ENCODE data around the gene POU1F1. TPM values are rescaled to one million over a fixed set of nuclear protein-coding genes. Genes with fewer than 3 reads are reported as not detected.
A peak's percentile ranks its signal among the peaks of the same experiment; 100 is the strongest.

Gene POU1F1
- total RNA-seq, 8 experiments from 2014 or later, result 0.19 TPM; not detected in 7

DNA sequence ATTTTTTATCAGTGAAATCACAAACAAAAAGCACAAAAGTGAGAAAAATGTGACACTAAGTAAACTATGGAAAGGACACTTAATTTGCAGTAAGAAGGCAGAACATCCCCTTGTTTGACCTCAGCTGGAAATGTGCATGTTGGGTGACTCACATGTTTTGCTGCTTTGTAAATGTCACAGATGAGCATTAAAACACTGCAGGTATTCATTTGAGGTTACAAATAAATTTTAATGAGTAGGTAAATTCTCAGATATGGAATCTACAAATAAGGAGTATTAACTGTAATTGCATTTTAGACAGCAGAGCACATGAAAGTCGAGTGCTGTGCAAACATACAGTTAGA, 29.0 kb downstream of the POU1F1 start:
- in situ Hi-C loops (cut with MboI; ENCODE audit: low pct_unique_long_range_greater_than_20kb in 2 of 9, low sequenced_read_pairs in 9 of 9, unreplicated experiment in 9 of 9), result no loop called here
- WGBS, 10 experiments, result 43 to 100% (median 84%) methylated on average over 1 of the region's 1 CpG; no CpG with 5 or more reads in 2 of the 10 experiments
- H3K27ac ChIP-seq, result no peak overlapping the region
- ATAC-seq (replicated peaks in 6 of 8), result peak in 3 of 8 experiments; percentile 28 to 66 (median 30)
- peaks cover 0 to 15% of the 10 kb centered on the region in 2 donors for H3K4me1 ChIP-seq (replicated peaks in 1 of 2)
- no peak overlapping the region for H3K4me3 ChIP-seq

GRCh38 chr3:87246662-87247429, 29.5 kb downstream of the POU1F1 start:
- H3K4me3 ChIP-seq, result no peak overlapping the region
- in situ Hi-C loops (cut with MboI; ENCODE audit: low pct_unique_long_range_greater_than_20kb in 2 of 9, low sequenced_read_pairs in 9 of 9, unreplicated experiment in 9 of 9), result no loop called here
- WGBS, 10 experiments, result 40 to 85% (median 64%) methylated on average over 1 to 3 of the region's 3 CpGs; no CpG with 5 or more reads in 1 of the 10 experiments

DNA sequence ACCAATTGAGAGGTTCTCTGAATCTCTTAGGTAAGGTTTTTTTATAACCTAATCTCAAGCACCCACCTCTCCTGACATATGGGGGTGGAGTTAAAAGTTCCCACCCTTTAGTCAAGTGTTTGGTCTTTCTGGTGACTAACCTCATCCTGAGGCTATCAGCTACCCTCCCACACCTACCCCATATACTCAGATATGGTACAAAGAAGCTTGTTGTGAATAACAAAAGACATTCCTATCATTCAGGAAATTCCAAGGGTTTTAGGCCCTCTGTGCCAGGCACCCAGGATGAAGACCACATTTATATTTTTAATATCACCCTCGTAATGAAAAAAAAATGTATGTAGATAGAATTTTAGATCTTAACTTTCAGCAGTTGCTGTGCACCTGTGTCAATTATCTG, 40.3 kb downstream of the POU1F1 start:
- Histone ChIP-seq H3K27ac (no peak overlapping the region), H3K4me3 (no peak overlapping the region), H3K4me1 (replicated peaks in 1 of 2) (peaks cover 0 to 3% of the 10 kb centered on the region in 2 donors)
- in situ Hi-C loops (cut with MboI; ENCODE audit: low pct_unique_long_range_greater_than_20kb in 2 of 9, low sequenced_read_pairs in 9 of 9, unreplicated experiment in 9 of 9), result no loop called here
- no peak for ATAC-seq (replicated peaks in 6 of 8)
- 100% methylated on average over 1 of the region's 1 CpG; no CpG with 5 or more reads in 6 of the 10 experiments for WGBS, 10 experiments

More at GRCh38 chr3:87246662-87247429, 29.5 kb downstream of the POU1F1 start:
- Histone ChIP-seq H3K4me1 (replicated peaks in 1 of 2) (peaks cover 0 to 15% of the 10 kb centered on the region in 2 donors), H3K27ac (no peak overlapping the region)
- ATAC-seq (replicated peaks in 6 of 8), result peak in 5 of 8 experiments; percentile 18 to 91 (median 37)

GRCh38 chr3:87233805-87234204, 42.6 kb downstream of the POU1F1 start:
- peak in 1 of 8 experiments; percentile 23 for ATAC-seq (replicated peaks in 6 of 8)
- in situ Hi-C loops (cut with MboI; ENCODE audit: low pct_unique_long_range_greater_than_20kb in 2 of 9, low sequenced_read_pairs in 9 of 9, unreplicated experiment in 9 of 9), result no loop called here
- peaks cover 3 to 7% of the 10 kb centered on the region in 2 donors for H3K4me1 ChIP-seq (replicated peaks in 1 of 2)
- no peak overlapping the region for H3K4me3 ChIP-seq
- 60 to 100% (median 100%) methylated on average over 1 of the region's 1 CpG; no CpG with 5 or more reads in 3 of the 10 experiments for WGBS, 10 experiments
- H3K27ac ChIP-seq, result no peak overlapping the region

GRCh38 chr3:87229113-87229512, 47.3 kb downstream of the POU1F1 start:
- H3K4me3 ChIP-seq, result peak overlapping the region in 2 of 5 donors; percentile 93 to 97
- in situ Hi-C loops (cut with MboI; ENCODE audit: low pct_unique_long_range_greater_than_20kb in 2 of 9, low sequenced_read_pairs in 9 of 9, unreplicated experiment in 9 of 9), result no loop called here
- H3K4me1 ChIP-seq (replicated peaks in 1 of 2), result peaks cover 9 to 16% of the 10 kb centered on the region in 2 donors
- H3K27ac ChIP-seq, result no peak overlapping the region
- no peak for ATAC-seq (replicated peaks in 6 of 8)
- 38 to 100% (median 86%) methylated on average over 1 of the region's 1 CpG; no CpG with 5 or more reads in 1 of the 10 experiments for WGBS, 10 experiments

DNA sequence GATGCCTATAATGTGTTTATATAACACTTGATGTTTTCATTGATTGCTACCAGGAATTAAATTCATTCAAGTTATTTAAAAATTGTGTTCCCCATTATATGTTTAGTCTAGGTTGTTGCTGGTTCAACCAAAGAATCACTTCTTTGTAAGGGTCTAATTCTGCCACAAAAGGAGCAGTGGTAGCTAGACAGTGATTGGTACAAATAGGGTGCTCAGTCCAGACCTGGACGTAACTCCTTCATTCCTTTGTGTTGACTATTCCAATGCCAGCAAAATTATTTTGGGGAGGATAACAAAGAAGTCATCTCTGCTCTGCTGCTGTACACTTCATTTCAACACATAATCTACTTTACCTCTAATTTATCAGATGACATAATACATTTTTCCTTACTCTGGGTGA, 48.1 kb downstream of the POU1F1 start:
- Histone ChIP-seq H3K4me3 (peak overlapping the region; percentile 70 to 97 (median 93)), H3K27ac (no peak overlapping the region)
- ATAC-seq (replicated peaks in 6 of 8), result no peak

DNA sequence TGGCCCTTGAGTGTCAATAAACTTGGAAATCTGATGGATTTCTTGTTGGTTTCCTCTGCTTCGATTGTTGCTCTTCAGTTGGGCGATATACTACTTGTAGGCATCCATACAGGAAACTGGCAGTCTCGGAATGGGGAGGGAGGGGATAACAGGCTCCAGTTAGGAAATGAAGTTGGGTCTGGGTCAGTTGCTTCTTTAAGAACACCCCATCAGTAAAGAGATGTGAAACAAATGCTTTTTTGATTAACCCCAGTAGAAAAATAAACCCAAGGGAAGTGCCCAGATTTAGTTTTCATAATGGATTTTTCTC, 48.6 kb downstream of the POU1F1 start:
- 0 to 20% (median 0%) methylated on average over 1 to 3 of the region's 3 CpGs; no CpG with 5 or more reads in 3 of the 10 experiments for WGBS, 10 experiments
- ATAC-seq (replicated peaks in 6 of 8), result peak in 1 of 8 experiments; percentile 3
- Histone ChIP-seq H3K4me1 (replicated peaks in 1 of 2) (peaks cover 9 to 16% of the 10 kb centered on the region in 2 donors), H3K27ac (no peak overlapping the region), H3K4me3 (peak overlapping the region; percentile 70 to 97 (median 93))
- in situ Hi-C loops (cut with MboI; ENCODE audit: low pct_unique_long_range_greater_than_20kb in 2 of 9, low sequenced_read_pairs in 9 of 9, unreplicated experiment in 9 of 9), result no loop called here

More for the DNA sequence above, 48.1 kb downstream of the POU1F1 start:
- in situ Hi-C loops (cut with MboI; ENCODE audit: low pct_unique_long_range_greater_than_20kb in 2 of 9, low sequenced_read_pairs in 9 of 9, unreplicated experiment in 9 of 9), result no loop called here
- 0 to 38% (median 12%) methylated on average over 1 of the region's 1 CpG; no CpG with 5 or more reads in 2 of the 10 experiments for WGBS, 10 experiments
- peaks cover 9 to 16% of the 10 kb centered on the region in 2 donors for H3K4me1 ChIP-seq (replicated peaks in 1 of 2)

GRCh38 chr3:87227104-87227834, 49.1 kb downstream of the POU1F1 start, which contains the start of gene CHMP2B:
CHMP2B (plus strand) TSS chr3:87227309; CDS start chr3:87227523, 214 bp downstream.
- peak within 1 kb of the TSS; percentile 70 to 97 (median 93) for H3K4me3 ChIP-seq
- ATAC-seq (replicated peaks in 6 of 8), result peak; percentile 89 to 95 (median 93)
- in situ Hi-C loops (cut with MboI; ENCODE audit: low pct_unique_long_range_greater_than_20kb in 2 of 9, low sequenced_read_pairs in 9 of 9, unreplicated experiment in 9 of 9), result no loop called here
- peaks cover 6 to 16% of the 10 kb centered on the region in 2 donors for H3K4me1 ChIP-seq (replicated peaks in 1 of 2)
- H3K27ac ChIP-seq, result peak within 1 kb of the TSS; percentile 36 to 83
- 0 to 1% (median 0%) methylated on average over 6 to 22 of the region's 59 CpGs; no CpG with 5 or more reads in 5 of the 10 experiments for WGBS, 10 experiments

DNA sequence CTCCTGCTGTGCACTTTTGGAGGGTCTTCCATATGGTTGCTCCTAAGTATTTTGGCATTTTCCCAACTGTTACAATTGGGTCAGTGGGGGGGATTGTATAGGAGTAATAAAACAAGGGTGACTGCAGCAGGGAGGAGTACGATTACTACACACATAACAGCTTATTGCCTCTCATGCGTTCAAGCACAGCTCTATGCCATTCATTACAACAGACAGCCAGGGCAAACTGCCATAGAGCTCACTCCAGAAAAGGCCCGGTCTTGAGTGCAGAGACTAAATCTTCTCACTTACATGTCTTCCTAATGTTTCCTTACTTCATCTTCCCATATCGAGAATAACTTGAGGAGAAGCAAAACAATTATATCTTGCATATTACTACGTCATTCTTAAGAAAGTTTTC, 50.7 kb downstream of the POU1F1 start:
- WGBS, 10 experiments, result 18 to 100% (median 60%) methylated on average over 1 to 5 of the region's 5 CpGs; no CpG with 5 or more reads in 1 of the 10 experiments
- no peak overlapping the region for H3K4me3 ChIP-seq
- H3K27ac ChIP-seq, result no peak overlapping the region
- ATAC-seq (replicated peaks in 6 of 8), result no peak
- in situ Hi-C loops (cut with MboI; ENCODE audit: low pct_unique_long_range_greater_than_20kb in 2 of 9, low sequenced_read_pairs in 9 of 9, unreplicated experiment in 9 of 9), result no loop called here
- H3K4me1 ChIP-seq (replicated peaks in 1 of 2), result peaks cover 6 to 16% of the 10 kb centered on the region in 2 donors

DNA sequence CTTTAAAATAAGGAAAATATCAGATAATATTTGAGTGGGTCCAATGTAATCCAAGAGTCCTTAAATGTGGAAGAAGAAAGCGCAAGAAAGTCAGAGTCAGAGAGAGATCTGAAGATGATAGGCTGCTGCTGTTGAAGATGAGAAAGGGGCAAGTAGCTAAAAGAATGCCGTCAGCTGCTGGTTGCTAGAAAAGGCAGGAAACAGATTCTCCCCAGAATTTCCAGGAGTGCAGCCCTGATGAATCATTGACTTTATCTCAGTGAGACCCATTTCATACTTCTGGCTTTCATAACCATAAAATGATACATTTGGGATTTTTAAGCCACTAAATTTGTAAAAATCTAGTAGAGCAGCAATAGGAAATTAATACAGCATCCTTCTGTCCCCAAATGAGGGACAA, 56.8 kb downstream of the POU1F1 start:
- Histone ChIP-seq H3K4me1 (replicated peaks in 1 of 2) (no peaks in the 10 kb centered on the region), H3K4me3 (no peak overlapping the region), H3K27ac (no peak overlapping the region)
- 58 to 100% (median 95%) methylated on average over 1 to 2 of the region's 2 CpGs; no CpG with 5 or more reads in 1 of the 10 experiments for WGBS, 10 experiments
- ATAC-seq (replicated peaks in 6 of 8), result no peak
- in situ Hi-C loops (cut with MboI; ENCODE audit: low pct_unique_long_range_greater_than_20kb in 2 of 9, low sequenced_read_pairs in 9 of 9, unreplicated experiment in 9 of 9), result no loop called here

DNA sequence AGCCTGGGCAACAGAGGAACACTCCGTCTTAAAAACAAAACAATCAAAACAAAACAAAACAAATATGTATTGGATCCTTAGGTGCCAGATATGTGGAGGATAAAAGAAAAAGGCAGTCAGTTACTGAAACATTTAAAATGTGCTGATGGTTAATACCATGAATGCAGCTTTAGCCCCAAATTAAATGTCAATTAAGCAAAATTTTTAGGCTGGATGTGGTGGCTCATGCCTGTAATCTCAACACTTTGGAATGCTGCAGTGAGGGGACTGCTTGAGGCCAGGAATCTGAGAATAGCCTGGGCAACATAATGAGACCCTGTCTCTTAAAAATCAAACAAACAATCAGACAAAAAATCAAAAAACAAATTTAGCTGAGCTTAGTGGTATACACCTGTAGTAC, 57.8 kb downstream of the POU1F1 start:
- Histone ChIP-seq H3K4me1 (replicated peaks in 1 of 2) (no peaks in the 10 kb centered on the region), H3K4me3 (no peak overlapping the region), H3K27ac (no peak overlapping the region)
- in situ Hi-C loops (cut with MboI; ENCODE audit: low pct_unique_long_range_greater_than_20kb in 2 of 9, low sequenced_read_pairs in 9 of 9, unreplicated experiment in 9 of 9), result no loop called here
- WGBS, 10 experiments, result 100% methylated on average over 1 of the region's 1 CpG; no CpG with 5 or more reads in 7 of the 10 experiments
- no peak for ATAC-seq (replicated peaks in 6 of 8)

Data from motor neuron (in vitro differentiated cells).